PC-9 (cell line): ENCODE measurements around the gene WNT4.

Experiments used
- EZH2 ChIP-seq: fragments of 200-600 bp; sonication (generic); IDR thresholded peaks from 2 replicates; pipeline ENCODE4 v1.8.0; 2017; ENCODE audit warnings: antibody characterized with exemption, low read depth
- TF ChIP-seq, protein P1 (sequence below): fragments of 200-600 bp; sonication (generic); conservative IDR thresholded peaks from 2 replicates; pipeline ENCODE4 v1.6.1; 2017; ENCODE audit warnings: mixed run types, antibody characterized with exemption, mild to moderate bottlenecking, moderate library complexity

DNA sequence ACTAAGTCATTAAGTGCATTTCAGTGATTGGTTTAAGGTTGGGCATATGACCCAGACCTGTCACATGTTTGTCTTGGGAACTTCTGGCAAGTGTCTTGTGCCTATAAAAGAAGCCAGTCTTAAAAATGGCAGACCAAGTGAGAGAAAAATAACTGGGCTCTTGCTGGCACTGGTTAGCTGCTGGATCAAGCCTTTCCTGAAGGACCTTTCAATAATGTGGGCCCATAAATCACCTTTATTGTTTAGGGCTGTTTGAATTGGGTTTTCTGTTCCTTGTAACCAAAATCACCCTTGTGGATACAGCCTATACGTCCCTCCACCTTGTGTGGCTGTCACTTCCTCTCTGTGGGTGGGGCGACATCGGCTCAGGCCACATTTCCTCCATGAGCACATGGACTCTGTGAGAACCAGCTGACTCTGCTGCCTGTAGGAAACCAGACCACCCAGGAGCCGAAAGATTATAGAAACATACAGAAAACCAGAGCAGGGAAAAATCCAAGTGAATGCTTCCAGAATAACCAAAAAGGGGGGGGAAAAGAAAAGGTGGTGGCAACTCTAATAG is 25.6 kb upstream of the WNT4 start:
- TF ChIP-seq, protein P1, sequence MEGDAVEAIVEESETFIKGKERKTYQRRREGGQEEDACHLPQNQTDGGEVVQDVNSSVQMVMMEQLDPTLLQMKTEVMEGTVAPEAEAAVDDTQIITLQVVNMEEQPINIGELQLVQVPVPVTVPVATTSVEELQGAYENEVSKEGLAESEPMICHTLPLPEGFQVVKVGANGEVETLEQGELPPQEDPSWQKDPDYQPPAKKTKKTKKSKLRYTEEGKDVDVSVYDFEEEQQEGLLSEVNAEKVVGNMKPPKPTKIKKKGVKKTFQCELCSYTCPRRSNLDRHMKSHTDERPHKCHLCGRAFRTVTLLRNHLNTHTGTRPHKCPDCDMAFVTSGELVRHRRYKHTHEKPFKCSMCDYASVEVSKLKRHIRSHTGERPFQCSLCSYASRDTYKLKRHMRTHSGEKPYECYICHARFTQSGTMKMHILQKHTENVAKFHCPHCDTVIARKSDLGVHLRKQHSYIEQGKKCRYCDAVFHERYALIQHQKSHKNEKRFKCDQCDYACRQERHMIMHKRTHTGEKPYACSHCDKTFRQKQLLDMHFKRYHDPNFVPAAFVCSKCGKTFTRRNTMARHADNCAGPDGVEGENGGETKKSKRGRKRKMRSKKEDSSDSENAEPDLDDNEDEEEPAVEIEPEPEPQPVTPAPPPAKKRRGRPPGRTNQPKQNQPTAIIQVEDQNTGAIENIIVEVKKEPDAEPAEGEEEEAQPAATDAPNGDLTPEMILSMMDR: no peak
- no peak for TF ChIP-seq EZH2
